ENCODE measurements around the gene CCDC154.

GRCh38 chr16:1434644-1435592 is 9.4 kb downstream of the CCDC154 start:
- TF ChIP-seq CTCF (IDR thresholded peaks at IDR 0.05; ENCODE audit: insufficient read depth, low read depth, low read length) (no peak), EZH2 (IDR thresholded peaks at IDR 0.05; ENCODE audit: insufficient read depth, low read length) (no peak)
